Osteoblast (primary cell): ENCODE data around the gene RERG. TPM values are rescaled to one million over a fixed set of nuclear protein-coding genes. Genes with fewer than 3 reads are reported as not detected.

Experiments
- DNase-seq: peaks from one replicate; pipeline ENCODE4 v3.0.0; 2011; ENCODE audit warnings: low spot score, mixed read lengths; ENCODE audit not compliant: insufficient read length; ENCODE audit errors: missing footprints
- H2AFZ ChIP-seq: 2 replicates; pipeline ENCODE4 v1.6.0; 2011; ENCODE audit warnings: mild to moderate bottlenecking, low read length
- H3K27ac ChIP-seq: 2 replicates; pipeline ENCODE4 v1.5.1; 2011; ENCODE audit warnings: mild to moderate bottlenecking, low read depth, low read length, moderate library complexity
- H3K27me3 ChIP-seq: 2 replicates; pipeline ENCODE4 v1.6.0; 2012; ENCODE audit warnings: mild to moderate bottlenecking, control low read depth, inconsistent platforms, low read length, moderate library complexity; ENCODE audit not compliant: insufficient read depth
- H3K36me3 ChIP-seq: 2 replicates; pipeline ENCODE4 v1.5.1; 2011; ENCODE audit warnings: mild to moderate bottlenecking, low read length, control low read depth, moderate library complexity; ENCODE audit not compliant: insufficient read depth
- H3K4me1 ChIP-seq: 2 replicates; pipeline ENCODE4 v1.5.1; 2011; ENCODE audit warnings: mild to moderate bottlenecking, low read length, control low read depth, moderate library complexity; ENCODE audit not compliant: insufficient read depth
- H3K4me2 ChIP-seq: 2 replicates; pipeline ENCODE4 v1.6.0; 2011; ENCODE audit warnings: mild to moderate bottlenecking, low read length; ENCODE audit not compliant: insufficient read depth
- H3K4me3 ChIP-seq: fragments of 200-600 bp; sonication (generic); 3 replicates; pipeline ENCODE4 v1.5.1; 2012; ENCODE audit warnings: mild to moderate bottlenecking, low read length, inconsistent platforms; ENCODE audit not compliant: insufficient read depth
- H3K79me2 ChIP-seq: 2 replicates; pipeline ENCODE4 v1.6.0; 2012; ENCODE audit warnings: mild to moderate bottlenecking, low read length, control low read depth, inconsistent platforms; ENCODE audit not compliant: insufficient read depth
- H3K9me3 ChIP-seq: 2 replicates; pipeline ENCODE4 v1.5.1; 2011; ENCODE audit warnings: low read depth, low read length, control low read depth
- H4K20me1 ChIP-seq: 2 replicates; pipeline ENCODE4 v1.6.0; 2012; ENCODE audit warnings: mild to moderate bottlenecking, low read length, control low read depth; ENCODE audit not compliant: insufficient read depth
- total RNA-seq: library from RNA; depleted of rRNA; stranded (reverse); fragments of >200 nt; gene quantifications from 2 replicates; pipeline ENCODE4 v1.2.3, GENCODE V29; 2012
- TF ChIP-seq, protein P1 (sequence below): IDR thresholded peaks from 2 replicates; pipeline ENCODE4 v1.5.1; 2011; ENCODE audit warnings: mild to moderate bottlenecking, low read depth, low read length, moderate library complexity; ENCODE audit errors: extremely low read depth

The RERG gene
- total RNA-seq, 1 donor = not detected

DNA sequence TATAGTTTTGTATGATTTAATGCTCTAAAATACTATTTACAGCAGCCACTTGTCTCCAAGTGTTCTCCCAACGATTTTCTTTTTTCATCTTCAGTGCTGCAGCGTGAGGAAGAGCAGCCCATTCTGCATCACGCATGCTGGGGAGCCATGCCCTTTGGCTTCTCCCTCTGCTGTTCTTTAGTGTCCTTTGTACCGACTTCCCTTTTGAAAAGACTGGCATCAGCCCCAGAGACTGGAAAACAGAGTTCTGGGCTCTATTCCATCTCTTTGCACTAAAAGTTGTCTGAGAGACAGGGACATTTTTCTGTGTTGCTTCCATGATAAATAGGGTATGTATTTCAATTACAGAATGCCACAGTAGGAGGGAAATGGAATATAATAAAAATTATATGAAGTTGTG lies 105.1 kb downstream of the RERG start:
- Histone ChIP-seq H3K27me3 (no peaks in the 10 kb centered on the region), H3K4me1 (no peaks in the 10 kb centered on the region), H3K27ac (no peak overlapping the region), H3K9me3 (no peaks in the 10 kb centered on the region), H3K4me2 (no peak overlapping the region), H3K4me3 (no peak overlapping the region), H3K36me3 (no peaks in the 10 kb centered on the region), H2AFZ (no peak overlapping the region), H4K20me1 (no peaks in the 10 kb centered on the region), H3K79me2 (no peaks in the 10 kb centered on the region)
- no peak for DNase-seq
- TF ChIP-seq, protein P1, sequence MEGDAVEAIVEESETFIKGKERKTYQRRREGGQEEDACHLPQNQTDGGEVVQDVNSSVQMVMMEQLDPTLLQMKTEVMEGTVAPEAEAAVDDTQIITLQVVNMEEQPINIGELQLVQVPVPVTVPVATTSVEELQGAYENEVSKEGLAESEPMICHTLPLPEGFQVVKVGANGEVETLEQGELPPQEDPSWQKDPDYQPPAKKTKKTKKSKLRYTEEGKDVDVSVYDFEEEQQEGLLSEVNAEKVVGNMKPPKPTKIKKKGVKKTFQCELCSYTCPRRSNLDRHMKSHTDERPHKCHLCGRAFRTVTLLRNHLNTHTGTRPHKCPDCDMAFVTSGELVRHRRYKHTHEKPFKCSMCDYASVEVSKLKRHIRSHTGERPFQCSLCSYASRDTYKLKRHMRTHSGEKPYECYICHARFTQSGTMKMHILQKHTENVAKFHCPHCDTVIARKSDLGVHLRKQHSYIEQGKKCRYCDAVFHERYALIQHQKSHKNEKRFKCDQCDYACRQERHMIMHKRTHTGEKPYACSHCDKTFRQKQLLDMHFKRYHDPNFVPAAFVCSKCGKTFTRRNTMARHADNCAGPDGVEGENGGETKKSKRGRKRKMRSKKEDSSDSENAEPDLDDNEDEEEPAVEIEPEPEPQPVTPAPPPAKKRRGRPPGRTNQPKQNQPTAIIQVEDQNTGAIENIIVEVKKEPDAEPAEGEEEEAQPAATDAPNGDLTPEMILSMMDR = no peak

DNA sequence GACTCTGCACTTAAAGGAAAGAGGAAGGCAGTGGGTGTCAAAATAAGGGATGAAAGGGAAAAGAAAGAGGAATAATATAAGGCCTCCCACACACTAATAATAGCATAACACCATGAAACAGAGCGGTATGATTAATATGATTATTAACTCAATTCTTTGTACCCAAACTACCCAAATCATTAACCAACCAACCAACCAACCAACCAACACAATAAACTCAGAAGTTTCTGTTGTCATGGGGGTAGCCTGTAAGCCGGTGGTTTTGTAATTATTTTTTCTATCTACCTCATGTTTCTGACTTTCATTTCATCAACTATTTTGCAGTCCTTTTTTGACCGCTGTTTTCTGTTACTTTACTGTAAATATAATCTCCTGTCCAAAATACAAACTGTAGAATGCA lies 105.8 kb downstream of the RERG start:
- H3K79me2 ChIP-seq = no peaks in the 10 kb centered on the region
- H3K27me3 ChIP-seq = no peaks in the 10 kb centered on the region
- H3K4me1 ChIP-seq = no peaks in the 10 kb centered on the region
- H3K27ac ChIP-seq = no peak overlapping the region
- TF ChIP-seq, protein P1 = no peak
- DNase-seq = no peak
- H2AFZ ChIP-seq = no peak overlapping the region
- no peaks in the 10 kb centered on the region for H3K9me3 ChIP-seq
- H3K4me3 ChIP-seq = no peak overlapping the region
- no peaks in the 10 kb centered on the region for H4K20me1 ChIP-seq
- H3K36me3 ChIP-seq = no peaks in the 10 kb centered on the region
- no peak overlapping the region for H3K4me2 ChIP-seq

DNA sequence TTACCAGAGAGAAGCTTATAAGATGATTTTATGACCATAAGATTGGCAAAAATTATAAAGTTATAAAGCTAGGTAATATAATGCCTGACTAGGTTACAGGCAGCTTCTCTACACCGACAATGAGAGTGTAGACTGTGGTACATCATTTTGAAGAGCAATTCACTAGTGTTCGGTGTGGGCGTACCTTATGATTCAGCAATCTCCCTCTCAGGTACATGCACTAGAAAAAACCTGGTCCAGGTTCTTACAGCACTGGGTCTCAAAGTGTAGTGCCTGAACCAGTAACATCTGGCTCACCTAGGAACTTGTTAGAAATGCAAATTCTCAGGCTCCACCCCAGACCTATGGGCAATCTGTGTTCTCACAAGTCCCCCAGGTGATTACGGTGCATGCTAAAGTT lies 106.7 kb downstream of the RERG start:
- Histone ChIP-seq H3K4me2 (no peak overlapping the region), H3K36me3 (no peaks in the 10 kb centered on the region), H3K27ac (no peak overlapping the region), H3K79me2 (no peaks in the 10 kb centered on the region), H3K4me1 (no peaks in the 10 kb centered on the region), H3K9me3 (no peaks in the 10 kb centered on the region), H4K20me1 (no peaks in the 10 kb centered on the region), H3K4me3 (no peak overlapping the region), H2AFZ (no peak overlapping the region), H3K27me3 (no peaks in the 10 kb centered on the region)
- DNase-seq = no peak
- TF ChIP-seq, protein P1 = no peak

DNA sequence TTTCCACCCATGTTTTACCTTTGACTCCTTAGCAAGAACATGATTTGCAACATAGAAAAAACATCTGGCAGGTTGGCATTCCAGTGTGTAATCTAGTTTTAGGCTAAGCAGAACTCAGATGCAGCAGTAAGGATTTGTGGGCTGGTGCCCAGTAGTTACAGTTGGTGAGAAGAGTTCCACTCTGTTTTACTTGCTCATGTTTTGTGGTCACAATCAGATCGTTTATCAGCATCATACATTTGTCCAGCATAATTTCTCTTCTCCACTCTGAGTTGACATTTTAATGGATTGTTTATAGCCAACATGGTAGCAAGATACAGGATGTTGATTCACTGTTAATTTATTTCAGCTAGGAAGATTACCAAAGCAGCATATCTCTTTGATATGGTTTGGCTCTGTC lies 128.4 kb downstream of the RERG start:
- no peaks in the 10 kb centered on the region for H4K20me1 ChIP-seq
- no peak overlapping the region for H3K4me3 ChIP-seq
- H3K4me1 ChIP-seq = no peaks in the 10 kb centered on the region
- no peak for DNase-seq
- no peaks in the 10 kb centered on the region for H3K9me3 ChIP-seq
- TF ChIP-seq, protein P1 = no peak
- no peaks in the 10 kb centered on the region for H3K27me3 ChIP-seq
- no peak overlapping the region for H3K4me2 ChIP-seq
- no peak overlapping the region for H2AFZ ChIP-seq
- no peak overlapping the region for H3K27ac ChIP-seq
- no peaks in the 10 kb centered on the region for H3K79me2 ChIP-seq
- H3K36me3 ChIP-seq = no peaks in the 10 kb centered on the region
